Stimulated activated CD4-positive, alpha-beta T cell treated with anti-CD3 and anti-CD28 coated beads, Interleukin-12 subunit alpha, Interleukin-12 subunit beta, amount 100 ng/mL, for 48 hours (primary cell): Measurements from ENCODE around the gene VPS33B.

Experiments
- DNase-seq, 3 donors: peaks; one replicate each; pipeline ENCODE4 v3.0.0-alpha.2; 2020; ENCODE audit warnings: low read depth in 2 of 3, low spot score in 1 of 3

VPS33B gene

DNA sequence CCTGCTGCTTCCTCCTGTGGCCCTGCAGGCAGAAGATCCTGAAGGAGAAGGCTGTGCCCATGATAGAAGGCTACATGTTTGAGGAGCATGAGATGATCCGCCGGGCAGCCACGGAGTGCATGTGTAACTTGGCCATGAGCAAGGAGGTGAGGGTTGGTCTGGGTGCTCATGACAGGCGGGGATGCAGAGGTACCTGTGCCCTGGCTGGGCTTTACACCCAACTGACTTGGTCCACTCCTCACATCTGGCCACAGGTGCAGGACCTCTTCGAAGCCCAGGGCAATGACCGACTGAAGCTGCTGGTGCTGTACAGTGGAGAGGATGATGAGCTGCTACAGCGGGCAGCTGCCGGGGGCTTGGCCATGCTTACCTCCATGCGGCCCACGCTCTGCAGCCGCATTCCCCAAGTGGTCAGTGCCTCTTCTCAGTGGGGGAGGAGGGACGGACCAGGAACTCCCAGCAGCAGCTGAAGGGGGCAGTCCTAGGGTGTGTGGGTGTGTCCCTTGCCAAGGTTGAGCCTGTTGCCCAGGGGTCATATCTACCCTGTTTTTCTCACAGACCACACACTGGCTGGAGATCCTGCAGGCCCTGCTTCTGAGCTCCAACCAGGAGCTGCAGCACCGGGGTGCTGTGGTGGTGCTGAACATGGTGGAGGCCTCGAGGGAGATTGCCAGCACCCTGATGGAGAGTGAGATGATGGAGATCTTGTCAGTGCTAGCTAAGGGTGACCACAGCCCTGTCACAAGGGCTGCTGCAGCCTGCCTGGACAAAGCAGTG, 69.3 kb downstream of the VPS33B start:
- no peak for DNase-seq

DNA sequence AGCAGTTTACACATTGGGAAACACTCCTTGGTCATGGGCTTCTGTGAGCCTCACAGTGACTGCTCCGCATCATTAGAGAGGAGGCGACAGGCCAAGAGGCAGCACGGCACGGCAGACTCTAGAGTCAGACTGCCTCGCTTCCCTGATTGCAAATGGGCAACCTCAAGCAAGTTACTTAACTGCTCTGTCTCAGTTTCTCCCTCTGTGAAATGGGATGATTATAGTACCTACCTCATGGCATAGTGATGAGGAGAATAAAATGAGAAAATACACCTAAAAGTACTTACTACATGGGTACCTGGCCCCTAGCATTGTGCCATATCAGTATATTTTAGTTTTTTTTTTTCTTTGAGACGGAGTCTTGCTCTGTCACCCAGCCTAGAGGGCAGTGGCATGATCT, 71.7 kb downstream of the VPS33B start:
- no peak for DNase-seq

DNA sequence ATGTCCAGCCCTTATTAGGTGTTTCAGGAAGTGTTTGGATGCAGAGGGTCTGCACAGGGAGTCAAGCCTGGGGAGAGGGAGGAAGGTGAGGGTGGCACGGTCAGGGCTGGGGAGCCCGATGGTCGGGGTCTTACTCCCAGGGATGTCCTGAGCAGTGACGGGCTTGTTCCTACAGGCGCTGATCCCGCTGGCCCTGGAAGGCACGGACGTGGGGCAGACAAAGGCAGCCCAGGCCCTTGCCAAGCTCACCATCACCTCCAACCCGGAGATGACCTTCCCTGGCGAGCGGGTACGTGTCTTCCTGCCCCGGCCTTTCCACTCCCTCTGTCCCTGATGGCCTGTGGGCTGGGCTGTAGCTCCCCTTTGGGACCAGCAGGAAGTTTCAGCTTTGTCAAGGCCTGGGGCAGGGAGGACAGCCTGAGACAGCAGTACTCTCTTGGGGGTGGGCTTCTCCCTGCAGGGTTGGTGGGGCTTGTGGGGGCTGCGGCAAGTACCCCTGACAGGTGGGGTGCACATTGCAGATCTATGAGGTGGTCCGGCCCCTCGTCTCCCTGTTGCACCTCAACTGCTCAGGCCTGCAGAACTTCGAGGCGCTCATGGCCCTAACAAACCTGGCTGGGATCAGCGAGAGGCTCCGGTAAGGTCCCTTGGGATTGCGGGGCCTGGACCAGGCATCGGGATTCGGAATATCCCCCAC, 72.3 kb downstream of the VPS33B start:
- no peak for DNase-seq
